HCT116 (cell line): Measurements from ENCODE around the gene GALNT17. TPM values are rescaled to one million over a fixed set of nuclear protein-coding genes. Genes with fewer than 3 reads are reported as not detected.

Experiments used
- ATAC-seq: fragments of 200-7000 bp; cut with Tn5 transposase; 2 replicates; pipeline ENCODE4 v1.9.1; 2020; ENCODE audit warnings: mild to moderate bottlenecking, moderate library complexity
- BruUV-seq: library from RNA; stranded (reverse); fragments of 400-500 nt; replicated peaks from 2 replicates; lab custom pipeline; 2021; lab: Mats Ljungman, UMichigan
- CTCF ChIA-PET: fragments of 300-600 bp; sonication (Branson Sonifier 250); formaldehyde crosslinking; loops from one replicate; lab custom pipeline; 2021; ENCODE audit warnings: antibody characterized with exemption; lab: Charles Lee
- POLR2A ChIA-PET: fragments of 300-600, 350-600 bp; sonication (Branson Sonifier 250); formaldehyde crosslinking; loops from one replicate; lab custom pipeline; 2021; ENCODE audit warnings: antibody characterized with exemption; lab: Charles Lee
- RAD21 ChIA-PET, 2 experiments: fragments of 300-600 bp; sonication (Branson Sonifier 250); formaldehyde crosslinking; loops; one replicate each; lab custom pipeline; 2023; ENCODE audit warnings: low total read pairs in 2 of 2; ENCODE audit not compliant: uncharacterized antibody in 2 of 2, unreplicated experiment in 2 of 2, low non-redundant PET in 1 of 2; lab: Charles Lee
- DNase-seq: peaks from one replicate; pipeline ENCODE4 v3.0.0-alpha.2; 2010; ENCODE audit warnings: low read depth, low spot score
- H2AFZ ChIP-seq: fragments of 200-600 bp; shearing (Covaris generic), sonication (generic); 2 replicates; pipeline ENCODE4 v1.6.1; 2017; ENCODE audit warnings: low read depth, mixed run types, mixed read lengths, antibody characterized with exemption, low read length; ENCODE audit not compliant: poor library complexity, severe bottlenecking
- H3K27ac ChIP-seq: 2 replicates; pipeline ENCODE4 v1.5.1; 2012; ENCODE audit warnings: low read depth, low read length
- H3K27me3 ChIP-seq: fragments of 200-600 bp; sonication (generic); 2 replicates; pipeline ENCODE4 v1.6.1; 2016; ENCODE audit warnings: mixed run types, low read length, mixed read lengths; ENCODE audit not compliant: insufficient read depth
- H3K36me3 ChIP-seq, 2 experiments: fragments of 200-500 bp in 1 of 2; fragments of 200-600 bp in 1 of 2; sonication (Bioruptor generic) in 1 of 2; sonication (generic) in 1 of 2; 2 replicates each; pipeline versions ENCODE4 v1.5.1 to v1.6.1; 2014 to 2016; ENCODE audit warnings: low read length in 2 of 2, inconsistent platforms in 1 of 2, mixed read lengths in 1 of 2, mixed run types in 1 of 2; ENCODE audit not compliant: insufficient read depth in 2 of 2, control insufficient read depth in 1 of 2
- H3K4me1 ChIP-seq, 2 experiments: fragments of 200-600 bp in 1 of 2; sonication (generic) in 1 of 2; 2 replicates each; pipeline versions ENCODE4 v1.5.1 to v1.6.1; 2012 to 2017; ENCODE audit warnings: low read length in 2 of 2, inconsistent platforms in 1 of 2, mild to moderate bottlenecking in 1 of 2, mixed read lengths in 1 of 2, mixed run types in 1 of 2, moderate library complexity in 1 of 2; ENCODE audit not compliant: insufficient read depth in 2 of 2, control insufficient read depth in 1 of 2
- H3K4me2 ChIP-seq: fragments of 200-600 bp; sonication (generic); 2 replicates; pipeline ENCODE4 v1.6.1; 2017; ENCODE audit warnings: mixed run types, low read length, mixed read lengths
- H3K4me3 ChIP-seq, 2 experiments: fragments of 200-600 bp in 1 of 2; sonication (generic) in 1 of 2; replicated peaks in 1 of 2; 2 replicates each; pipeline ENCODE4 v1.5.1; 2011 to 2016; ENCODE audit warnings: low read length in 2 of 2, control low read depth in 1 of 2, low read depth in 1 of 2, mild to moderate bottlenecking in 1 of 2, mixed read lengths in 1 of 2, mixed run types in 1 of 2
- H3K79me2 ChIP-seq: fragments of 200-600 bp; sonication (generic); 2 replicates; pipeline ENCODE4 v1.6.1; 2017; ENCODE audit warnings: mild to moderate bottlenecking, mixed run types, low read length, moderate library complexity, mixed read lengths; ENCODE audit not compliant: insufficient read depth
- H3K9ac ChIP-seq: fragments of 200-600 bp; sonication (generic); 2 replicates; pipeline ENCODE4 v1.6.1; 2016; ENCODE audit warnings: low read length, mixed read lengths
- H3K9me2 ChIP-seq: fragments of 200-600 bp; sonication (generic), shearing (Covaris generic); 2 replicates; pipeline ENCODE4 v1.6.1; 2017; ENCODE audit warnings: mixed run types, mild to moderate bottlenecking, moderate library complexity; ENCODE audit not compliant: insufficient read depth
- H3K9me3 ChIP-seq, 2 experiments: fragments of 200-500 bp in 1 of 2; fragments of 200-600 bp in 1 of 2; sonication (Bioruptor generic) in 1 of 2; sonication (generic) in 1 of 2; 2 replicates each; pipeline ENCODE4 v1.6.1; 2014 to 2017; ENCODE audit warnings: low read length in 2 of 2, mixed read lengths in 2 of 2, inconsistent platforms in 1 of 2, low read depth in 1 of 2, mild to moderate bottlenecking in 1 of 2, mixed run types in 1 of 2, moderate library complexity in 1 of 2; ENCODE audit not compliant: control insufficient read depth in 1 of 2, insufficient read depth in 1 of 2
- H4K20me1 ChIP-seq: fragments of 200-600 bp; sonication (generic), shearing (Covaris generic); 2 replicates; pipeline ENCODE4 v1.6.1; 2017; ENCODE audit warnings: mixed run types, mild to moderate bottlenecking, moderate library complexity; ENCODE audit not compliant: insufficient read depth
- ATF3 ChIP-seq: IDR thresholded peaks from 2 replicates; pipeline ENCODE4 v1.6.1; 2012
- CBX3 ChIP-seq: IDR thresholded peaks from 2 replicates; pipeline ENCODE4 v1.6.1; 2012; ENCODE audit warnings: low read depth
- CEBPB ChIP-seq: IDR thresholded peaks from 2 replicates; pipeline ENCODE4 v1.6.1; 2012; ENCODE audit warnings: low read depth
- CTCF ChIP-seq, 3 experiments: fragments of 200-600 bp in 1 of 3; sonication (generic) in 1 of 3; IDR thresholded peaks in 2 of 3; conservative IDR thresholded peaks in 1 of 3; 2 replicates each; pipeline ENCODE4 v1.5.1; 2012 to 2017; ENCODE audit warnings: low read depth in 2 of 3, low read length in 2 of 3, antibody characterized with exemption in 1 of 3, borderline replicate concordance in 1 of 3, control low read depth in 1 of 3, mild to moderate bottlenecking in 1 of 3, mixed read lengths in 1 of 3, mixed run types in 1 of 3, moderate library complexity in 1 of 3; ENCODE audit not compliant: insufficient read depth in 1 of 3
- EGR1 ChIP-seq: IDR thresholded peaks from 2 replicates; pipeline ENCODE4 v1.6.1; 2012; ENCODE audit warnings: low read depth
- ELF1 ChIP-seq: IDR thresholded peaks from 2 replicates; pipeline ENCODE4 v1.6.1; 2012; ENCODE audit warnings: low read depth, borderline replicate concordance
- EZH2 ChIP-seq: fragments of 200-600 bp; sonication (generic); IDR thresholded peaks from 2 replicates; pipeline ENCODE4 v1.6.1; 2017; ENCODE audit warnings: antibody characterized with exemption, mixed run types
- EZH2phosphoT487 ChIP-seq: fragments of 200-600 bp; IDR thresholded peaks from 2 replicates; pipeline ENCODE4 v1.6.1; 2018; ENCODE audit warnings: antibody characterized with exemption, borderline replicate concordance
- FOSL1 ChIP-seq: IDR thresholded peaks from 2 replicates; pipeline ENCODE4 v1.6.1; 2012; ENCODE audit warnings: low read depth
- JUND ChIP-seq: IDR thresholded peaks from 2 replicates; pipeline ENCODE4 v1.6.1; 2012
- MAX ChIP-seq: IDR thresholded peaks from 2 replicates; pipeline ENCODE4 v1.6.1; 2012
- POLR2AphosphoS5 ChIP-seq: IDR thresholded peaks from 2 replicates; pipeline ENCODE4 v1.6.1; 2011; ENCODE audit warnings: mild to moderate bottlenecking, low read depth, low read length, moderate library complexity
- RAD21 ChIP-seq: IDR thresholded peaks from 2 replicates; pipeline ENCODE4 v1.6.1; 2012; ENCODE audit warnings: low read depth, mild to moderate bottlenecking
- REST ChIP-seq: IDR thresholded peaks from 2 replicates; pipeline ENCODE4 v1.6.1; 2012; ENCODE audit warnings: low read depth
- SIN3A ChIP-seq: IDR thresholded peaks from 2 replicates; pipeline ENCODE4 v1.6.1; 2012; ENCODE audit warnings: low read depth
- SP1 ChIP-seq: IDR thresholded peaks from 2 replicates; pipeline ENCODE4 v1.6.1; 2012; ENCODE audit warnings: low read depth
- YY1 ChIP-seq: IDR thresholded peaks from 2 replicates; pipeline ENCODE4 v1.6.1; 2011; ENCODE audit warnings: low read length, low read depth, moderate library complexity, mild to moderate bottlenecking; ENCODE audit not compliant: insufficient replicate concordance; ENCODE audit errors: extremely low read depth
- ZBTB33 ChIP-seq: IDR thresholded peaks from 2 replicates; pipeline ENCODE4 v1.6.1; 2011; ENCODE audit warnings: mild to moderate bottlenecking, low read length, moderate library complexity; ENCODE audit not compliant: insufficient replicate concordance; ENCODE audit errors: extremely low read depth
- ZFX ChIP-seq: fragments of 450-650 bp; IDR thresholded peaks from 2 replicates; pipeline ENCODE4 v1.6.1; 2017
- ZNF274 ChIP-seq: fragments of 200-500 bp; sonication (Bioruptor generic); IDR thresholded peaks from 2 replicates; pipeline ENCODE4 v1.6.1; 2014; ENCODE audit warnings: mild to moderate bottlenecking, low read depth, low read length, inconsistent platforms
- intact Hi-C: fragments of 100-400 bp; cut with micrococcal nuclease; formaldehyde crosslinking; loops from 2 replicates; pipeline ENCODE4 v1.10.0; 2022
- total RNA-seq: library from RNA; stranded (reverse); gene quantifications from one replicate; pipeline ENCODE4 v1.2.1, GENCODE V29; 2021; ENCODE audit not compliant: unreplicated experiment

The GALNT17 gene
- total RNA-seq, 1 experiment from 2014 or later = not detected

- Histone ChIP-seq H3K27me3 (no peaks in the 10 kb centered on the region), H3K27ac (no peak overlapping the region), H3K9me3 (peaks cover 0 to 18% of the 10 kb centered on the region in 2 experiments; a peak in 1 of 4 replicates), H3K36me3 (no peaks in the 10 kb centered on the region), H3K79me2 (no peaks in the 10 kb centered on the region), H3K4me1 (no peaks in the 10 kb centered on the region), H3K9ac (no peak overlapping the region), H3K9me2 (no peaks in the 10 kb centered on the region), H3K4me3 (no peak overlapping the region), H4K20me1 (no peaks in the 10 kb centered on the region), H2AFZ (no peak overlapping the region), H3K4me2 (no peak overlapping the region)
- BruUV-seq = no TSS peak
- ChIA-PET POLR2A (no interaction called here), RAD21 (no interaction called here), CTCF (no interaction called here)
- ATAC-seq = no peak
- intact Hi-C loops = no loop called here
- DNase-seq = no peak
- no peak for TF ChIP-seq JUND
- no peak for TF ChIP-seq EZH2phosphoT487
- no peak for TF ChIP-seq ELF1
- no peak for TF ChIP-seq ZFX
- no peak for TF ChIP-seq POLR2AphosphoS5
- no peak for TF ChIP-seq FOSL1
- TF ChIP-seq ZNF274 = no peak
- TF ChIP-seq CEBPB = no peak
- no peak for TF ChIP-seq REST
- TF ChIP-seq RAD21 = no peak
- no peak for TF ChIP-seq YY1
- TF ChIP-seq SP1 = no peak
- no peak for TF ChIP-seq CBX3
- no peak for TF ChIP-seq ZBTB33
- no peak for TF ChIP-seq EZH2
- TF ChIP-seq ATF3 = no peak
- TF ChIP-seq CTCF (IDR thresholded peaks at IDR 0.05 in 2 of 3, conservative IDR thresholded peaks at IDR 0.05 in 1 of 3; ENCODE audit: borderline replicate concordance in 1 of 3, insufficient read depth in 1 of 3, low read depth in 2 of 3, low read length in 2 of 3) = no peak
- no peak for TF ChIP-seq EGR1
- no peak for TF ChIP-seq SIN3A
- TF ChIP-seq MAX = no peak
- TF ChIP-seq, all 23 proteins: peak for 0
Measured at GRCh38 chr7:71229148-71229547, 97.2 kb downstream of the GALNT17 start.
